Smooth muscle cell (in vitro differentiated cells): ENCODE measurements around the gene KCNK7. TPM values are rescaled to one million over a fixed set of nuclear protein-coding genes. Genes with fewer than 3 reads are reported as not detected.
A peak's percentile ranks its signal among the peaks of the same experiment; 100 is the strongest.

ENCODE experiments used
- DNase-seq: peaks from one replicate; lab custom pipeline; 2025; ENCODE audit not compliant: unreplicated experiment; lab: John Stamatoyannopoulos, UW
- H2AFZ ChIP-seq: fragments of 200-600 bp; sonication (generic); 2 replicates; pipeline ENCODE4 v1.6.0; 2016; ENCODE audit warnings: antibody characterized with exemption, low read depth, mild to moderate bottlenecking
- H3F3A ChIP-seq: fragments of 200-600 bp; sonication (generic); 2 replicates; pipeline ENCODE4 v1.6.0; 2017; ENCODE audit warnings: antibody characterized with exemption, low read depth
- H3K27ac ChIP-seq: fragments of 200-600 bp; sonication (generic); 2 replicates; pipeline ENCODE4 v1.5.1; 2016; ENCODE audit warnings: low read depth, mild to moderate bottlenecking
- H3K27me3 ChIP-seq: fragments of 200-600 bp; sonication (generic); 2 replicates; pipeline ENCODE4 v1.6.1; 2016; ENCODE audit warnings: low read depth, mild to moderate bottlenecking
- H3K36me3 ChIP-seq: fragments of 200-600 bp; sonication (generic); 2 replicates; pipeline ENCODE4 v1.5.1; 2016; ENCODE audit warnings: low read depth
- H3K4me1 ChIP-seq: fragments of 200-600 bp; sonication (generic); 2 replicates; pipeline ENCODE4 v1.5.1; 2016; ENCODE audit warnings: low read depth
- H3K4me2 ChIP-seq: fragments of 200-600 bp; sonication (generic); 2 replicates; pipeline ENCODE4 v1.6.0; 2016; ENCODE audit warnings: mild to moderate bottlenecking
- H3K4me3 ChIP-seq: fragments of 200-600 bp; sonication (generic); 2 replicates; pipeline ENCODE4 v1.5.1; 2016; ENCODE audit warnings: mild to moderate bottlenecking
- H3K79me2 ChIP-seq: fragments of 200-600 bp; sonication (generic); 2 replicates; pipeline ENCODE4 v1.6.0; 2016; ENCODE audit warnings: low read depth, mild to moderate bottlenecking
- H3K9ac ChIP-seq: fragments of 200-600 bp; sonication (generic); 2 replicates; pipeline ENCODE4 v1.6.0; 2016; ENCODE audit warnings: low read depth
- H3K9me3 ChIP-seq: fragments of 200-600 bp; sonication (generic); replicated peaks from 2 replicates; pipeline ENCODE4 v1.5.1; 2016; ENCODE audit warnings: low read depth
- H4K20me1 ChIP-seq: fragments of 200-600 bp; sonication (generic); 2 replicates; pipeline ENCODE4 v1.6.0; 2016; ENCODE audit warnings: low read depth
- CTCF ChIP-seq: fragments of 200-600 bp; sonication (generic); IDR thresholded peaks from 2 replicates; pipeline ENCODE4 v1.5.1; 2017; ENCODE audit warnings: borderline replicate concordance, mild to moderate bottlenecking, antibody characterized with exemption; ENCODE audit not compliant: insufficient read depth, poor library complexity, severe bottlenecking
- WGBS: methylation state at CpG from one replicate; pipeline ENCODE4 v1.1.7; 2016; ENCODE audit warnings: low lambda C conversion rate; 5-methylcytosine and 5-hydroxymethylcytosine counted together
- polyA plus RNA-seq: library from polyadenylated mRNA; unstranded; fragments of >200 nt; fragmentation: Nextera tagmentation; extraction: Ambion mirVana; gene quantifications from 2 replicates; pipeline ENCODE4 v1.2.1, GENCODE V29; 2016
- total RNA-seq: library from RNA; depleted of rRNA; stranded (reverse); fragments of >200 nt; gene quantifications from 2 replicates; pipeline ENCODE4 v1.2.3, GENCODE V29; 2014

Gene KCNK7
- total and polyA plus RNA-seq, 2 experiments from 2014 or later, result not detected

DNA sequence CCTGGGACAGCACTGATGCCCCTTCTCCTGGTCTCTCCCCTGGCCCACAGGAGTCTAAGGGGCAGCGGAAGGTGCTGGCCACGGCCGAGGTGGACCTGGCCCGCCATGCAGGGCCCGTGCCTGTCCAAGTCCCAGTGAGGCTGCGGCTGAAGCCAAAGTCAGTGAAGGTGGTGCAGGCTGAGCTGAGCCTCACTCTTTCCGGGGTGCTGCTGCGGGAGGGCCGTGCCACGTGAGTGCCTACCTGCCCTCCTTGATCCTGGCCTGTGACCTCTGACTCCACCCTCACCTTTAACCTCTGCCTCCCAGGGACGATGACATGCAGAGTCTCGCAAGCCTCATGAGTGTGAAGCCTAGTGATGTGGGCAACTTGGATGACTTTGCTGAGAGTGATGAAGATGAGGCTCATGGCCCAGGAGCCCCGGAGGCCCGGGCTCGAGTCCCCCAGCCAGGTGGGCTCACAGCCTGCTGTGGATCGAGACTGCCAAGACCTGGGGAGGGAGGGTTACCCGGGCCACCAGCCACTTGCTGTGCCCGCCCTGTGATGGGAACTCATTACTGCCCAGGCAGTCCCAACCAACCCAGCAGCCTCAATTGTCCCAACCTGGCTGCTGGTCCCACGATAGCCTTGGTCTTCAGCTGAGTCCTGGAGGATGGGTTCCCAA, 15.4 kb downstream of the KCNK7 start:
- Histone ChIP-seq H3K9ac (no peak overlapping the region), H3F3A (peaks cover 7% of the 10 kb centered on the region), H3K36me3 (no peaks in the 10 kb centered on the region), H2AFZ (no peak overlapping the region), H3K79me2 (no peaks in the 10 kb centered on the region), H3K27me3 (peaks cover 4% of the 10 kb centered on the region), H3K27ac (no peak overlapping the region), H3K4me3 (no peak overlapping the region), H3K9me3 (no peaks in the 10 kb centered on the region), H3K4me1 (peaks cover 6% of the 10 kb centered on the region), H3K4me2 (no peak overlapping the region), H4K20me1 (peaks cover 7% of the 10 kb centered on the region)
- 96% methylated on average over 19 of the region's 19 CpGs for WGBS
- TF ChIP-seq CTCF, result no peak
- DNase-seq, result no peak

DNA sequence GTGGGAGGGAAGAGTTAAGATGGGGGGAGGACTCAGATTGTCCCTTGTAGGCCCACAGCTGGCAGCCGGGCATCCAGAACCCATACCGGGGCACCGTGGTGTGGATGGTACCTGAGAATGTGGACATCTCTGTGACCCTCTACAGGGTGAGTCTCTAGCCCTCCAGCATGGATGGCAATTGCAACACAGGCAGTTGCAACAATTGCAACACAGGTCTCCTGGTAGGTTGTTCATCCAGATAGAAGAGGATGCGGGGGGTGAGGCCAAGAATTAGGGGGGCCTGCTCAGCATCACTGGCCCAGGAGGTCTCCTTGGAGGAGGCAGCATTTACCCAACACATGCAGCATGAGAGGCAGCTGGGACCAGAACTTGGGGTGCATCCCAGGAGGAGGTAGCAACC, 16.3 kb downstream of the KCNK7 start:
- Histone ChIP-seq H3K36me3 (no peaks in the 10 kb centered on the region), H3K79me2 (no peaks in the 10 kb centered on the region), H4K20me1 (peaks cover 7% of the 10 kb centered on the region), H3K4me2 (no peak overlapping the region), H2AFZ (no peak overlapping the region), H3K4me3 (no peak overlapping the region), H3K27me3 (no peaks in the 10 kb centered on the region), H3K4me1 (peaks cover 6% of the 10 kb centered on the region), H3K9me3 (no peaks in the 10 kb centered on the region), H3K27ac (no peak overlapping the region), H3K9ac (no peak overlapping the region), H3F3A (peaks cover 12% of the 10 kb centered on the region)
- 97% methylated on average over 4 of the region's 4 CpGs for WGBS
- no peak for TF ChIP-seq CTCF
- no peak for DNase-seq

DNA sequence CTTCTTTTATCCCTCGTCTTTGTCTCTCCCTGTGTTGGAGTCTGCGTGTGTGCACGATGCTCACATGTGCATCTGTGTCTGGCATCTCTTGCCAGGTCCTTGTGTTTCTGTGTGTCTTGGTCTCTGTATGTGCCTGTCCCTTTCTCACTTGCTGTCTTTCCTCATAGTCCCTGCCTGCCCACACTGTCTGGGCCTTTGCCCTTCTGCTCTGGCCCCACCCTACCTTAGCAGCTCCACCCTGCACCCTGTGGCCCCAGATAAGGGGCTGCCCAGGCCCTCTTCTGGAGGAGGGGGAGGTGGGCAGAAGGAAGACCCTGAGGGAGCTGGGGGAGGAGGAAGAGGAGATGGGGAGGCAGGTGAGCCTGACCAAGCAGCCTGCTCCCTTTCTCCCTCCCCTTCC, 16.9 kb downstream of the KCNK7 start:
- Histone ChIP-seq H3K4me2 (no peak overlapping the region), H3K9me3 (no peaks in the 10 kb centered on the region), H3K27ac (no peak overlapping the region), H3F3A (peaks cover 15% of the 10 kb centered on the region), H3K79me2 (no peaks in the 10 kb centered on the region), H4K20me1 (peaks cover 10% of the 10 kb centered on the region), H2AFZ (no peak overlapping the region), H3K27me3 (no peaks in the 10 kb centered on the region), H3K4me1 (peaks cover 9% of the 10 kb centered on the region), H3K4me3 (no peak overlapping the region), H3K9ac (no peak overlapping the region), H3K36me3 (no peaks in the 10 kb centered on the region)
- no peak for TF ChIP-seq CTCF
- WGBS, result 96% methylated on average over 3 of the region's 3 CpGs
- no peak for DNase-seq

- DNase-seq, result no peak
- Histone ChIP-seq H3K27me3 (no peaks in the 10 kb centered on the region), H4K20me1 (peaks cover 16% of the 10 kb centered on the region), H3F3A (peaks cover 18% of the 10 kb centered on the region), H3K9me3 (no peaks in the 10 kb centered on the region), H3K9ac (no peak overlapping the region), H3K36me3 (no peaks in the 10 kb centered on the region), H3K4me1 (peaks cover 10% of the 10 kb centered on the region), H3K4me3 (no peak overlapping the region), H3K79me2 (peaks cover 4% of the 10 kb centered on the region), H3K27ac (no peak overlapping the region), H3K4me2 (peak overlapping the region; percentile 94), H2AFZ (no peak overlapping the region)
- TF ChIP-seq CTCF, result no peak
- 92% methylated on average over 7 of the region's 7 CpGs for WGBS
Observed at GRCh38 chr11:65578134-65578533, 17.5 kb downstream of the KCNK7 start.
